ENCODE measurements around the gene YBEY. TPM values are rescaled to one million over a fixed set of nuclear protein-coding genes. Genes with fewer than 3 reads are reported as not detected.
A peak's percentile ranks its signal among the peaks of the same experiment; 100 is the strongest.

The YBEY gene
- total and polyA plus RNA-seq, 2 of the 13 experiments (the other 11 are each of a cell fraction or from before 2014, with no cell fraction given): 6.5 to 8.9 TPM

DNA sequence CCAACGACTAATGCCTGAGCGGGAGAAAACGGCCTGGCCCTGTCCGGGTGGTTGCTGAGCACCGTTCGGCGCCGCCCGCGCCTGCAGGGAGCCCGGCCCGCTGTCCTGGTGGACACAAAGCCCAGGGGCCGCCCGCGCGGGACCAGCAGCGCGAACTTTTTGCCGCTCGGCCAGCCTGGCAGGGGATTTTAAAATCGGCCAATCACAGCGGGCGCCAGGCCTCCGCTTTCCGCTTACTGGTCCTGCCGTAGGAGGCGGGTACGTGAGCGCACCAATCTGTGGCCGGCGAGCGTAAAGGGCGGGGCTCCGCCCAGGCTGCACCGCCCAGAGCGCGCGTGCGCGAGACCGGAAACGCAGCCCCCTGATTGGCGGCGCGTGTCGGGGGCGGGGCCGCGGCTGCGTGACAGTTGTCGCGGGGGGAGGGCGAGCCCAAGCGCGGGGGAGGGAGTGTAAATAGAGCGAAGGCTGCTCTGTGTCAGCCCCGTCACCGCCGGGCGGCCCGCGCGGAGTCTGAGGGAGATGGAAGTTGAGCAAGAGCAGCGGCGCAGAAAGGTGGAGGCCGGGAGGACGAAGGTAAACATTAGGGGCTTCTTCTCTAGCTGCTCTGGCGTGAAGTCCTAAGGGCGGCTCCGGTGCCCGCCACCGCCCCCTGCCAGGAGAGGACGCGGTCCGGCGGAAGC is 37.7 kb downstream of the YBEY start, which contains the start of the genes C21orf58 and PCNT (continued):
- TF ChIP-seq, protein P1, sequence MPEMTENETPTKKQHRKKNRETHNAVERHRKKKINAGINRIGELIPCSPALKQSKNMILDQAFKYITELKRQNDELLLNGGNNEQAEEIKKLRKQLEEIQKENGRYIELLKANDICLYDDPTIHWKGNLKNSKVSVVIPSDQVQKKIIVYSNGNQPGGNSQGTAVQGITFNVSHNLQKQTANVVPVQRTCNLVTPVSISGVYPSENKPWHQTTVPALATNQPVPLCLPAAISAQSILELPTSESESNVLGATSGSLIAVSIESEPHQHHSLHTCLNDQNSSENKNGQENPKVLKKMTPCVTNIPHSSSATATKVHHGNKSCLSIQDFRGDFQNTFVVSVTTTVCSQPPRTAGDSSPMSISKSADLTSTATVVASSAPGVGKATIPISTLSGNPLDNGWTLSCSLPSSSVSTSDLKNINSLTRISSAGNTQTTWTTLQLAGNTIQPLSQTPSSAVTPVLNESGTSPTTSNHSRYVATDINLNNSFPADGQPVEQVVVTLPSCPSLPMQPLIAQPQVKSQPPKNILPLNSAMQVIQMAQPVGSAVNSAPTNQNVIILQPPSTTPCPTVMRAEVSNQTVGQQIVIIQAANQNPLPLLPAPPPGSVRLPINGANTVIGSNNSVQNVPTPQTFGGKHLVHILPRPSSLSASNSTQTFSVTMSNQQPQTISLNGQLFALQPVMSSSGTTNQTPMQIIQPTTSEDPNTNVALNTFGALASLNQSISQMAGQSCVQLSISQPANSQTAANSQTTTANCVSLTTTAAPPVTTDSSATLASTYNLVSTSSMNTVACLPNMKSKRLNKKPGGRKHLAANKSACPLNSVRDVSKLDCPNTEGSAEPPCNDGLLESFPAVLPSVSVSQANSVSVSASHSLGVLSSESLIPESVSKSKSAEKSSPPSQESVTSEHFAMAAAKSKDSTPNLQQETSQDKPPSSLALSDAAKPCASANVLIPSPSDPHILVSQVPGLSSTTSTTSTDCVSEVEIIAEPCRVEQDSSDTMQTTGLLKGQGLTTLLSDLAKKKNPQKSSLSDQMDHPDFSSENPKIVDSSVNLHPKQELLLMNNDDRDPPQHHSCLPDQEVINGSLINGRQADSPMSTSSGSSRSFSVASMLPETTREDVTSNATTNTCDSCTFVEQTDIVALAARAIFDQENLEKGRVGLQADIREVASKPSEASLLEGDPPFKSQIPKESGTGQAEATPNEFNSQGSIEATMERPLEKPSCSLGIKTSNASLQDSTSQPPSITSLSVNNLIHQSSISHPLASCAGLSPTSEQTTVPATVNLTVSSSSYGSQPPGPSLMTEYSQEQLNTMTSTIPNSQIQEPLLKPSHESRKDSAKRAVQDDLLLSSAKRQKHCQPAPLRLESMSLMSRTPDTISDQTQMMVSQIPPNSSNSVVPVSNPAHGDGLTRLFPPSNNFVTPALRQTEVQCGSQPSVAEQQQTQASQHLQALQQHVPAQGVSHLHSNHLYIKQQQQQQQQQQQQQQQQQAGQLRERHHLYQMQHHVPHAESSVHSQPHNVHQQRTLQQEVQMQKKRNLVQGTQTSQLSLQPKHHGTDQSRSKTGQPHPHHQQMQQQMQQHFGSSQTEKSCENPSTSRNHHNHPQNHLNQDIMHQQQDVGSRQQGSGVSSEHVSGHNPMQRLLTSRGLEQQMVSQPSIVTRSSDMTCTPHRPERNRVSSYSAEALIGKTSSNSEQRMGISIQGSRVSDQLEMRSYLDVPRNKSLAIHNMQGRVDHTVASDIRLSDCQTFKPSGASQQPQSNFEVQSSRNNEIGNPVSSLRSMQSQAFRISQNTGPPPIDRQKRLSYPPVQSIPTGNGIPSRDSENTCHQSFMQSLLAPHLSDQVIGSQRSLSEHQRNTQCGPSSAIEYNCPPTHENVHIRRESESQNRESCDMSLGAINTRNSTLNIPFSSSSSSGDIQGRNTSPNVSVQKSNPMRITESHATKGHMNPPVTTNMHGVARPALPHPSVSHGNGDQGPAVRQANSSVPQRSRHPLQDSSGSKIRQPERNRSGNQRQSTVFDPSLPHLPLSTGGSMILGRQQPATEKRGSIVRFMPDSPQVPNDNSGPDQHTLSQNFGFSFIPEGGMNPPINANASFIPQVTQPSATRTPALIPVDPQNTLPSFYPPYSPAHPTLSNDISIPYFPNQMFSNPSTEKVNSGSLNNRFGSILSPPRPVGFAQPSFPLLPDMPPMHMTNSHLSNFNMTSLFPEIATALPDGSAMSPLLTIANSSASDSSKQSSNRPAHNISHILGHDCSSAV (CRISPR knock-in tag; IDR thresholded peaks at IDR 0.05; ENCODE audit: borderline replicate concordance): no peak
- TF ChIP-seq, protein P2, sequence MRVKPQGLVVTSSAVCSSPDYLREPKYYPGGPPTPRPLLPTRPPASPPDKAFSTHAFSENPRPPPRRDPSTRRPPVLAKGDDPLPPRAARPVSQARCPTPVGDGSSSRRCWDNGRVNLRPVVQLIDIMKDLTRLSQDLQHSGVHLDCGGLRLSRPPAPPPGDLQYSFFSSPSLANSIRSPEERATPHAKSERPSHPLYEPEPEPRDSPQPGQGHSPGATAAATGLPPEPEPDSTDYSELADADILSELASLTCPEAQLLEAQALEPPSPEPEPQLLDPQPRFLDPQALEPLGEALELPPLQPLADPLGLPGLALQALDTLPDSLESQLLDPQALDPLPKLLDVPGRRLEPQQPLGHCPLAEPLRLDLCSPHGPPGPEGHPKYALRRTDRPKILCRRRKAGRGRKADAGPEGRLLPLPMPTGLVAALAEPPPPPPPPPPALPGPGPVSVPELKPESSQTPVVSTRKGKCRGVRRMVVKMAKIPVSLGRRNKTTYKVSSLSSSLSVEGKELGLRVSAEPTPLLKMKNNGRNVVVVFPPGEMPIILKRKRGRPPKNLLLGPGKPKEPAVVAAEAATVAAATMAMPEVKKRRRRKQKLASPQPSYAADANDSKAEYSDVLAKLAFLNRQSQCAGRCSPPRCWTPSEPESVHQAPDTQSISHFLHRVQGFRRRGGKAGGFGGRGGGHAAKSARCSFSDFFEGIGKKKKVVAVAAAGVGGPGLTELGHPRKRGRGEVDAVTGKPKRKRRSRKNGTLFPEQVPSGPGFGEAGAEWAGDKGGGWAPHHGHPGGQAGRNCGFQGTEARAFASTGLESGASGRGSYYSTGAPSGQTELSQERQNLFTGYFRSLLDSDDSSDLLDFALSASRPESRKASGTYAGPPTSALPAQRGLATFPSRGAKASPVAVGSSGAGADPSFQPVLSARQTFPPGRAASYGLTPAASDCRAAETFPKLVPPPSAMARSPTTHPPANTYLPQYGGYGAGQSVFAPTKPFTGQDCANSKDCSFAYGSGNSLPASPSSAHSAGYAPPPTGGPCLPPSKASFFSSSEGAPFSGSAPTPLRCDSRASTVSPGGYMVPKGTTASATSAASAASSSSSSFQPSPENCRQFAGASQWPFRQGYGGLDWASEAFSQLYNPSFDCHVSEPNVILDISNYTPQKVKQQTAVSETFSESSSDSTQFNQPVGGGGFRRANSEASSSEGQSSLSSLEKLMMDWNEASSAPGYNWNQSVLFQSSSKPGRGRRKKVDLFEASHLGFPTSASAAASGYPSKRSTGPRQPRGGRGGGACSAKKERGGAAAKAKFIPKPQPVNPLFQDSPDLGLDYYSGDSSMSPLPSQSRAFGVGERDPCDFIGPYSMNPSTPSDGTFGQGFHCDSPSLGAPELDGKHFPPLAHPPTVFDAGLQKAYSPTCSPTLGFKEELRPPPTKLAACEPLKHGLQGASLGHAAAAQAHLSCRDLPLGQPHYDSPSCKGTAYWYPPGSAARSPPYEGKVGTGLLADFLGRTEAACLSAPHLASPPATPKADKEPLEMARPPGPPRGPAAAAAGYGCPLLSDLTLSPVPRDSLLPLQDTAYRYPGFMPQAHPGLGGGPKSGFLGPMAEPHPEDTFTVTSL (CRISPR knock-in tag; IDR thresholded peaks at IDR 0.05; ENCODE audit: borderline replicate concordance): no peak
- TF ChIP-seq ZNF431 (CRISPR knock-in tag; IDR thresholded peaks at IDR 0.05; ENCODE audit: borderline replicate concordance, low read depth) (no peak), THYN1 (CRISPR knock-in tag; IDR thresholded peaks at IDR 0.05; ENCODE audit: borderline replicate concordance, low read depth) (0 out of 2 replicates have a peak, but pooled peaks have one; percentile 32), ADNP (CRISPR knock-in tag; IDR thresholded peaks at IDR 0.05) (no peak), ZBTB4 (CRISPR knock-in tag; IDR thresholded peaks at IDR 0.05; ENCODE audit: borderline replicate concordance) (no peak), ZNF710 (CRISPR knock-in tag; IDR thresholded peaks at IDR 0.05; ENCODE audit: borderline replicate concordance) (no peak)
